ENCODE data around the gene CMIP. TPM values are rescaled to one million over a fixed set of nuclear protein-coding genes. Genes with fewer than 3 reads are reported as not detected.

CMIP gene
- total RNA-seq, 1 donor from 2014 or later, result 163 TPM

DNA sequence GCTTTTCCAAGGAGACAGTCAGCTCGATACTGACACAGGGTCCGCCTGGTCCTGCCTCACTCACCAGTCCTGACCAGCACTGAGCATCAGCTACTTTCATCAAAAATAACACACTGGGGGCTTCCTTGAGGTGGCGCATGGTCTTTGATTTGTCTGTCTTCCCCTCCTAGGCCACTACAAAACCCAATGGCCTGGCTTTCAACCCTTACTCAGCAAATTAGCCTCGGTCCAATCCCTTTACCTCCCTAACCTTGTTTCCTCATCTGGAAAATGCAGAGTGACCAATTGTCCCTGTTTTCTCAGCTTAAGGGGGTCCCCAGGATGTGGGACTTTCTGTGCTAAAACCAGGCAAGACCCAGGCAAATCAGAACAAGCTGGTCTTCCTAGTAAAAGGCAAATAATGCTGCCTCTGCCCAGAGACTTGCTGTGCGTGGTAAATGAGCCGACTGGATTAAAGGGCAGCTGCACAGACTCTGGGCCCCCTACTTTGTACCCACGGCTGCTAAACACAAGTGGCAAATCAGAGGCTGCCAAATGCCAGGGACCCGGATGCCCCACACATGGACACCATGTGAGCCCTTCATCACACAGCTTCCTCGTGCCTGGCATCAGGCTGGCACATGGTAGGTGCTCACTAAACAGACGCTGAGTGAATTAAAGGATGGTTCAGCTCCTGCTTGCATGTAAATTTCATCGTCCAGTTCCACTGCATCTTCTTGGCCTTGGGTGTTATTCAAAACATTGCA, 31.2 kb upstream of the CMIP start:
- Mint-ChIP-seq H3K27ac (ENCODE audit: unreplicated experiment) (no peak overlapping the region), H3K4me3 (ENCODE audit: unreplicated experiment) (no peak overlapping the region), H3K27me3 (ENCODE audit: unreplicated experiment) (no peaks in the 10 kb centered on the region), H3K36me3 (ENCODE audit: unreplicated experiment) (no peaks in the 10 kb centered on the region), H3K9me3 (ENCODE audit: unreplicated experiment) (peaks cover 3% of the 10 kb centered on the region), H3K4me1 (ENCODE audit: low read depth, unreplicated experiment) (peaks cover 18% of the 10 kb centered on the region)
- TF ChIP-seq, protein P1, sequence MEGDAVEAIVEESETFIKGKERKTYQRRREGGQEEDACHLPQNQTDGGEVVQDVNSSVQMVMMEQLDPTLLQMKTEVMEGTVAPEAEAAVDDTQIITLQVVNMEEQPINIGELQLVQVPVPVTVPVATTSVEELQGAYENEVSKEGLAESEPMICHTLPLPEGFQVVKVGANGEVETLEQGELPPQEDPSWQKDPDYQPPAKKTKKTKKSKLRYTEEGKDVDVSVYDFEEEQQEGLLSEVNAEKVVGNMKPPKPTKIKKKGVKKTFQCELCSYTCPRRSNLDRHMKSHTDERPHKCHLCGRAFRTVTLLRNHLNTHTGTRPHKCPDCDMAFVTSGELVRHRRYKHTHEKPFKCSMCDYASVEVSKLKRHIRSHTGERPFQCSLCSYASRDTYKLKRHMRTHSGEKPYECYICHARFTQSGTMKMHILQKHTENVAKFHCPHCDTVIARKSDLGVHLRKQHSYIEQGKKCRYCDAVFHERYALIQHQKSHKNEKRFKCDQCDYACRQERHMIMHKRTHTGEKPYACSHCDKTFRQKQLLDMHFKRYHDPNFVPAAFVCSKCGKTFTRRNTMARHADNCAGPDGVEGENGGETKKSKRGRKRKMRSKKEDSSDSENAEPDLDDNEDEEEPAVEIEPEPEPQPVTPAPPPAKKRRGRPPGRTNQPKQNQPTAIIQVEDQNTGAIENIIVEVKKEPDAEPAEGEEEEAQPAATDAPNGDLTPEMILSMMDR (IDR thresholded peaks at IDR 0.05; ENCODE audit: partially characterized antibody, unreplicated experiment), result no peak
- no peak for DNase-seq

DNA sequence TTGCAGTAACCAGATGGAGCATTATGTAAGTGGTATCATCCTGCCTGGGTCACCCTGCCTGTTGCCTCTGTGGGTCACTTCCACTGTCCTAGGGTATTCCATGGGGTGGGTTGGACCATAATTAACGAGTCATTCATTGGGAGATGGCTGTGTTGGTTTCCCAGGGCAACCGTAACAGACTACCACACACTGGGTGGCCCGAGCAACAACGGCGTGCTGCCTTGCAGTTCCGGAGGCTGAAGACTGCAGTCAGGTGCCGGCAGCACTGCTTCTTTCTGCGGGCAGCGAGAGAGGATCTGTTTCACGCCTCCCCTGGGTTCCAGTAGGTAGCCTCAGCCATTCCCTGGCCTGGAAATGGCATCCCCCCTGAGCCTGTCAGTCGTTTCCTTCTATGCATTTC, 28.9 kb upstream of the CMIP start:
- no peaks in the 10 kb centered on the region for H3K36me3 Mint-ChIP-seq (ENCODE audit: unreplicated experiment)
- no peak for DNase-seq
- no peak overlapping the region for H3K27ac Mint-ChIP-seq (ENCODE audit: unreplicated experiment)
- peaks cover 14% of the 10 kb centered on the region for H3K4me1 Mint-ChIP-seq (ENCODE audit: low read depth, unreplicated experiment)
- peaks cover 1% of the 10 kb centered on the region for H3K9me3 Mint-ChIP-seq (ENCODE audit: unreplicated experiment)
- TF ChIP-seq, protein P1 (IDR thresholded peaks at IDR 0.05; ENCODE audit: partially characterized antibody, unreplicated experiment), result no peak
- no peak overlapping the region for H3K4me3 Mint-ChIP-seq (ENCODE audit: unreplicated experiment)
- H3K27me3 Mint-ChIP-seq (ENCODE audit: unreplicated experiment), result no peaks in the 10 kb centered on the region

DNA sequence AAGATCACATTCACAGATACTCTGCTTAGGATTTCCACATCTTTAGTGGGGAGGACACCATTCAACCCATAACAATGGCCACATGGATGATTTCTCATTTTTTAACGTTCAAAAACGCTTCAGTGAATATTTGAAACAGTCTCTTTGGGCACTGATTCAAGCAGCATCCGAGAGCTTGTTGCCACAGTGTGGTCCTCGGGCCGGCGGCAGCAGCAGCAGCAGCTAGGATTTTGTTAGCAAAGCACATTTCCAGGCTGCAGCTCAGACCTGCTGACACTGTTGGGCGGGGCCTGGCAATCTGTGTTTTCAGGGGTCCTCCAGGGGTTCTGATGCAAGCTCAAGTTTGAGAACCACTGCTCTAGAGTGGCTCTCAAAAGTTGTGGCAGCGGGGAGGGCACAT, 27.9 kb upstream of the CMIP start:
- H3K27ac Mint-ChIP-seq (ENCODE audit: unreplicated experiment), result no peak overlapping the region

DNA sequence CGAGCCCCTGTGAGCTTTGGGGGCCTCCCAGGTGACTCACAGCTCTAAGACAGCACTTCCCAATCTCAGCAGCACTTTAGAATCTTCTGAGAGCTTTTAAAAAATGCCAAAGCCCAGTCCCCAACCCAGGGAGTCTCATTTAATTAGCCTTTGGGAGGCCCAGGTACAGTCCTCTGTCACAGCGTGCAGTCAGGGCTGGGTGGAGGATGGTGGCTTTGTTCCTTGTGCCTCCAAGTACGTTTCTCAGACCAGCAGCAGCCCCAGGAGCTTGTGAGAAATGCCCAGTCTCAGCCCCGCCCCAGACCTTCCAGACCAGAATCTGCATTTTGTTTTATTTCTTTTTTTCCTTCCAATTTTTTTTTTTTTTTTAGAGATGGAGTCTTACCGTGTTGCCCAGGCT, 27.4 kb upstream of the CMIP start:
- Mint-ChIP-seq H3K36me3 (ENCODE audit: unreplicated experiment) (peaks cover 5% of the 10 kb centered on the region), H3K4me1 (ENCODE audit: low read depth, unreplicated experiment) (peaks cover 11% of the 10 kb centered on the region), H3K9me3 (ENCODE audit: unreplicated experiment) (peaks cover 1% of the 10 kb centered on the region), H3K27ac (ENCODE audit: unreplicated experiment) (peak overlapping the region; percentile 62), H3K4me3 (ENCODE audit: unreplicated experiment) (no peak overlapping the region), H3K27me3 (ENCODE audit: unreplicated experiment) (no peaks in the 10 kb centered on the region)
- TF ChIP-seq, protein P1 (IDR thresholded peaks at IDR 0.05; ENCODE audit: partially characterized antibody, unreplicated experiment), result no peak
- no peak for DNase-seq

More for the DNA sequence above, 27.9 kb upstream of the CMIP start:
- peaks cover 5% of the 10 kb centered on the region for H3K36me3 Mint-ChIP-seq (ENCODE audit: unreplicated experiment)
- peaks cover 11% of the 10 kb centered on the region for H3K4me1 Mint-ChIP-seq (ENCODE audit: low read depth, unreplicated experiment)
- TF ChIP-seq, protein P1 (IDR thresholded peaks at IDR 0.05; ENCODE audit: partially characterized antibody, unreplicated experiment), result no peak
- no peak for DNase-seq
- H3K9me3 Mint-ChIP-seq (ENCODE audit: unreplicated experiment), result peaks cover 1% of the 10 kb centered on the region
- H3K27me3 Mint-ChIP-seq (ENCODE audit: unreplicated experiment), result no peaks in the 10 kb centered on the region
- no peak overlapping the region for H3K4me3 Mint-ChIP-seq (ENCODE audit: unreplicated experiment)

DNA sequence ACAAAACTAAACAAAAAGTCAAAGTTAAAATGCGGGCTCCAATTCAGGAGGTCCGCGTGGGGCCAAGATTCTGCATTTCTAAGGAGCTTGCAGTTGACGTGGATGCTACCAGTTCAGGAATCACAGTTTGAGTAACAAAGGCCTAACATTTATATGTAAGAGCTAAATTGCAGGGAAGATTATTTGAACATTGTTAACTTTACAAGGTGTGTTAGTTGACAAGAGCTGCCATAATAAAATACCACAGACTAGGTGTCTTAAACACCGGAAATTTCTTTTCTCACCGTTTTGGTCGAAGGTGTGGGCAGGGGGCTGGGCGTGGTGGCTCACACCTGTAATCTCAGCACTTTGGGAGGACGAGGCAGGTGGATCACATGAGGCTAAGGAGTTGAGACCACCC, 24.8 kb upstream of the CMIP start:
- Mint-ChIP-seq H3K27me3 (ENCODE audit: unreplicated experiment) (no peaks in the 10 kb centered on the region), H3K4me3 (ENCODE audit: unreplicated experiment) (no peak overlapping the region), H3K36me3 (ENCODE audit: unreplicated experiment) (peaks cover 5% of the 10 kb centered on the region), H3K9me3 (ENCODE audit: unreplicated experiment) (peaks cover 1% of the 10 kb centered on the region), H3K27ac (ENCODE audit: unreplicated experiment) (no peak overlapping the region), H3K4me1 (ENCODE audit: low read depth, unreplicated experiment) (peaks cover 5% of the 10 kb centered on the region)
- TF ChIP-seq, protein P1 (IDR thresholded peaks at IDR 0.05; ENCODE audit: partially characterized antibody, unreplicated experiment), result no peak
- no peak for DNase-seq

Data from glutamatergic neuron (in vitro differentiated cells).